ENCODE data around the gene SPEN. TPM values are rescaled to one million over a fixed set of nuclear protein-coding genes. Genes with fewer than 3 reads are reported as not detected.

Gene SPEN
- total and polyA plus RNA-seq, 2 of the 13 experiments (the other 11 are each of a cell fraction or from before 2014, with no cell fraction given) = 4.8 to 14.0 TPM

- TF ChIP-seq ZSCAN25 (CRISPR knock-in tag; IDR thresholded peaks at IDR 0.05) (peak; percentile 89), ZNF782 (CRISPR knock-in tag; IDR thresholded peaks at IDR 0.05; ENCODE audit: borderline replicate concordance) (no peak; the same call in 1 of the 2 replicates), SP4 (CRISPR knock-in tag; IDR thresholded peaks at IDR 0.05) (no peak), THAP8 (CRISPR knock-in tag; IDR thresholded peaks at IDR 0.05; ENCODE audit: borderline replicate concordance) (no peak), ZFP90 (CRISPR knock-in tag; IDR thresholded peaks at IDR 0.05; ENCODE audit: borderline replicate concordance) (0 out of 2 replicates have a peak, but pooled peaks have one; percentile 27), ZNF766 (CRISPR knock-in tag; IDR thresholded peaks at IDR 0.05; ENCODE audit: borderline replicate concordance) (no peak), ONECUT2 (CRISPR knock-in tag; IDR thresholded peaks at IDR 0.05) (no peak), NR2C2 (CRISPR knock-in tag; IDR thresholded peaks at IDR 0.05; ENCODE audit: borderline replicate concordance) (peak; percentile 78), PAF1 (CRISPR knock-in tag; IDR thresholded peaks at IDR 0.05) (no peak), ZBTB37 (CRISPR knock-in tag; IDR thresholded peaks at IDR 0.05) (0 out of 2 replicates have a peak, but pooled peaks have one; percentile 41), ISX (CRISPR knock-in tag; conservative IDR thresholded peaks at IDR 0.05) (no peak), KDM5B (CRISPR knock-in tag; IDR thresholded peaks at IDR 0.05; ENCODE audit: borderline replicate concordance) (peak; percentile 72), ZBTB34 (CRISPR knock-in tag; IDR thresholded peaks at IDR 0.05) (no peak), MAFG (CRISPR knock-in tag; IDR thresholded peaks at IDR 0.05) (no peak), FOXA1 (IDR thresholded peaks at IDR 0.05) (no peak), FOXA1 (CRISPR knock-in tag; IDR thresholded peaks at IDR 0.05) (no peak), SNAPC5 (CRISPR knock-in tag; IDR thresholded peaks at IDR 0.05; ENCODE audit: borderline replicate concordance) (no peak), DNMT1 (CRISPR knock-in tag; IDR thresholded peaks at IDR 0.05) (0 out of 2 replicates have a peak, but pooled peaks have one; percentile 32), DBP (CRISPR knock-in tag; IDR thresholded peaks at IDR 0.05; ENCODE audit: not compliant biosample characterization) (no peak), ZFP37 (CRISPR knock-in tag; IDR thresholded peaks at IDR 0.05; ENCODE audit: borderline replicate concordance) (peak; percentile 14; the same call in 1 of the 2 replicates), PBX3 (CRISPR knock-in tag; IDR thresholded peaks at IDR 0.05; ENCODE audit: borderline replicate concordance) (no peak), NFE2 (CRISPR knock-in tag; IDR thresholded peaks at IDR 0.05) (no peak)
These were observed 47.3 kb upstream of the SPEN start (continued) for GRCh38 chr1:15799928-15800835.
